Left lung (tissue), 10 donors: ENCODE data around the gene ARGLU1. TPM values are rescaled to one million over a fixed set of nuclear protein-coding genes. Genes with fewer than 3 reads are reported as not detected.

ENCODE experiments used
- ATAC-seq: fragments of 200-7000 bp; cut with Tn5 transposase; one replicate; pipeline ENCODE4 v1.9.1; 2020; ENCODE audit warnings: moderate library complexity
- DNase-seq, 4 donors: peaks; one replicate each; pipeline ENCODE4 v3.0.0-alpha.2; 2013 to 2020
- H3K27ac ChIP-seq, 2 donors: fragments of 200-600 bp; sonication (generic) in 1 of 2; one replicate each; pipeline versions ENCODE4 v1.5.0 to v1.8.0; 2020 to 2021
- H3K27me3 ChIP-seq, 2 donors: fragments of 200-600 bp; sonication (generic) in 1 of 2; one replicate each; pipeline versions ENCODE4 v1.5.0 to v1.8.0; 2020 to 2021
- H3K36me3 ChIP-seq, 2 donors: fragments of 200-600 bp; sonication (generic) in 1 of 2; one replicate each; pipeline versions ENCODE4 v1.5.0 to v1.8.0; 2020 to 2021
- H3K4me1 ChIP-seq, 2 donors: fragments of 200-600 bp; one replicate each; pipeline ENCODE4 v1.8.0; 2021
- H3K4me3 ChIP-seq, 2 donors: fragments of 200-600 bp; sonication (generic) in 1 of 2; one replicate each; pipeline versions ENCODE4 v1.5.0 to v1.8.0; 2020 to 2021; ENCODE audit warnings: mild to moderate bottlenecking in 1 of 2
- H3K9me3 ChIP-seq, 2 donors: fragments of 200-600 bp; sonication (generic) in 1 of 2; one replicate each; pipeline versions ENCODE4 v1.5.0 to v1.8.0; 2020 to 2021
- CTCF ChIP-seq, 2 donors: fragments of 200-600 bp; sonication (generic) in 1 of 2; IDR thresholded peaks; one replicate each; pipeline versions ENCODE4 v1.5.0 to v1.8.0; 2021; ENCODE audit warnings: antibody characterized with exemption in 2 of 2
- intact Hi-C, 2 donors: fragments of 100-400 bp; cut with DNase I; formaldehyde crosslinking; loops; one replicate each; pipeline versions ENCODE4 v1.11.2 to v1.14.2; 2022
- polyA plus RNA-seq, 6 donors: library from polyadenylated mRNA; unstranded; fragments of 120-200 nt; gene quantifications; one replicate each; pipeline ENCODE4 v1.2.1, GENCODE V29; 2013; ENCODE audit not compliant: insufficient read length in 6 of 6
- total RNA-seq, 2 donors: library from RNA; stranded (reverse); fragmentation: NEBNext Ultra II Directional; extraction: Animal tissue kit (Norgen Biotek cat#: 25700); gene quantifications; one replicate each; pipeline ENCODE4 v1.2.1, GENCODE V29; 2021
- donor health status: DM: no; HTN: yes; CAD: no.
- donor health status: DM: no; HTN: no; CAD: no.

ARGLU1 gene
- total and polyA plus RNA-seq, 8 donors = 67.3 to 482 (median 387) TPM

- ATAC-seq = peak; percentile 16
- no peaks in the 10 kb centered on the region for H3K36me3 ChIP-seq
- no peaks in the 10 kb centered on the region for H3K9me3 ChIP-seq
- peak; percentile 50 to 88 (median 66) for DNase-seq
- H3K4me3 ChIP-seq = peak overlapping the region; percentile 52 to 65
- H3K27me3 ChIP-seq = peaks cover 0 to 53% of the 10 kb centered on the region in 2 donors
- H3K27ac ChIP-seq = peak overlapping the region; percentile 81 to 86
- intact Hi-C loops = loop anchor here in 1 of 2 donors (10.0 kb wide), 2 partner anchors 381 to 449 kb away; no protein-coding TSS in a partner anchor
- peaks cover 0 to 30% of the 10 kb centered on the region in 2 donors for H3K4me1 ChIP-seq
- no peak for TF ChIP-seq CTCF (IDR thresholded peaks at IDR 0.05)
These were observed 33.8 kb downstream of the ARGLU1 start for GRCh38 chr13:106533943-106534638.

- H3K4me3 ChIP-seq = peak overlapping the region; percentile 52 to 65
- peak; percentile 52 to 63 for TF ChIP-seq CTCF (IDR thresholded peaks at IDR 0.05)
- ATAC-seq = peak; percentile 69
- no peaks in the 10 kb centered on the region for H3K9me3 ChIP-seq
- peak overlapping the region; percentile 81 to 86 for H3K27ac ChIP-seq
- DNase-seq = peak; percentile 83 to 94 (median 88)
- peaks cover 0 to 30% of the 10 kb centered on the region in 2 donors for H3K4me1 ChIP-seq
- intact Hi-C loops = loop anchor here in 1 of 2 donors (10.0 kb wide), 2 partner anchors 381 to 449 kb away; no protein-coding TSS in a partner anchor
- H3K36me3 ChIP-seq = no peaks in the 10 kb centered on the region
- H3K27me3 ChIP-seq = peaks cover 0 to 53% of the 10 kb centered on the region in 2 donors
These were observed 34.6 kb downstream of the ARGLU1 start for GRCh38 chr13:106533101-106533942.

- peaks cover 0 to 53% of the 10 kb centered on the region in 2 donors for H3K27me3 ChIP-seq
- peak overlapping the region; percentile 52 to 65 for H3K4me3 ChIP-seq
- intact Hi-C loops = loop anchor here in 1 of 2 donors (10.0 kb wide), 2 partner anchors 382 to 448 kb away; no protein-coding TSS in a partner anchor
- DNase-seq = no peak
- H3K36me3 ChIP-seq = no peaks in the 10 kb centered on the region
- TF ChIP-seq CTCF (IDR thresholded peaks at IDR 0.05) = no peak
- peak overlapping the region; percentile 81 to 86 for H3K27ac ChIP-seq
- H3K9me3 ChIP-seq = no peaks in the 10 kb centered on the region
- peaks cover 0 to 30% of the 10 kb centered on the region in 2 donors for H3K4me1 ChIP-seq
- ATAC-seq = no peak
These were observed 35.6 kb downstream of the ARGLU1 start for GRCh38 chr13:106532111-106532929.

- H3K9me3 ChIP-seq = no peaks in the 10 kb centered on the region
- no peak for TF ChIP-seq CTCF (IDR thresholded peaks at IDR 0.05)
- peaks cover 0 to 53% of the 10 kb centered on the region in 2 donors for H3K27me3 ChIP-seq
- H3K4me1 ChIP-seq = peaks cover 0 to 26% of the 10 kb centered on the region in 2 donors
- peak overlapping the region; percentile 48 to 86 for H3K27ac ChIP-seq
- H3K36me3 ChIP-seq = no peaks in the 10 kb centered on the region
- H3K4me3 ChIP-seq = peak overlapping the region; percentile 1 to 65
- no peak for DNase-seq
- ATAC-seq = no peak
- intact Hi-C loops = loop anchor here in 1 of 2 donors (10.0 kb wide), 2 partner anchors 384 to 446 kb away; no protein-coding TSS in a partner anchor
These were observed 36.9 kb downstream of the ARGLU1 start for GRCh38 chr13:106530980-106531481.
